ENCODE measurements around the gene SEMA6B.

- TF ChIP-seq CTCF (IDR thresholded peaks at IDR 0.05) = no peak
- no peak for TF ChIP-seq POLR2A (IDR thresholded peaks at IDR 0.05)
These were observed 41.9 kb downstream of the SEMA6B start for GRCh38 chr19:4517451-4518057.
